22Rv1 (cell line): ENCODE results near the gene MICAL1.
"Not testable (repeated sequence)": the region's sequence is repeated elsewhere in the genome, so short reads cannot be mapped to it uniquely, and the experiment has no call there.

Experiments
- H3K27ac ChIP-seq: fragments of 450-650 bp; 2 replicates; pipeline ENCODE4 v1.5.1; 2017
- ZFX ChIP-seq: fragments of 450-650 bp; IDR thresholded peaks from 2 replicates; pipeline ENCODE4 v1.6.1; 2017; ENCODE audit warnings: antibody characterized with exemption, borderline replicate concordance
- TF ChIP-seq, protein P1 (sequence below): fragments of 450-650 bp; IDR thresholded peaks from 2 replicates; pipeline ENCODE4 v1.5.1; 2017; ENCODE audit warnings: mild to moderate bottlenecking

The MICAL1 gene

DNA sequence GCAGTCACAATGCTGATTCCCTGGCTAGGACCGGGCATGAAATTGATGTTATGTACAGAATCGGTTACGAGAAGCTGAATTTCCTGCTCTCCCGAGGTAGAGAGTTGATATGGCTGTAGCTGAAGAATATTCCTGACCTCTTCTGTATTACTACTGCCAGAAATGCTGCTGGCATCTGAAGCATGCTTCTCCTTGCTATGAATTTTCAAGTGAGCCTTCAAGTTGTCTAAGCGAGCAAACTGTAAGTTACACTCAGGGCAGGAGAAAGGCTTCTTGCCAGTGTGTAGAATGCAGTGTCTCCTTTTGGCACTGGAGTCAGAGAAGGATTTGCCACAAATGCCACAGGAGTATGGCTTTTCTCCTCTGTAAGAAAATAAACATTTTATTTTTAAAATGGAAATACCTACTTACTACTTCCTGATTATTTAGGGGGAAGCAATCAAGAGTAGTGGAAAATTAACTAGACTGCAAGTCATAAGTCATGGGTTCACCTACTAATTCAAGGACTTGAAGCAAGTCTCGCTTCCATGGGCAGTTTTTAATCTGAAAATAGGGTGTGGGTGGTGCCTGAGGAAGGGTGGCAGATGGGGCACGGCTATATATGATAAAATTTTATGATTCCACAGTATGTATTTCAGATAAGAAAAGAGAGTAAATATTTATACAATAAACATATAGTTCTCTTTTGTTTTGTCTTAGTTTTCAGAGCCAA is 10.8 kb upstream of the MICAL1 start:
- TF ChIP-seq ZFX: no peak
- TF ChIP-seq, protein P1, sequence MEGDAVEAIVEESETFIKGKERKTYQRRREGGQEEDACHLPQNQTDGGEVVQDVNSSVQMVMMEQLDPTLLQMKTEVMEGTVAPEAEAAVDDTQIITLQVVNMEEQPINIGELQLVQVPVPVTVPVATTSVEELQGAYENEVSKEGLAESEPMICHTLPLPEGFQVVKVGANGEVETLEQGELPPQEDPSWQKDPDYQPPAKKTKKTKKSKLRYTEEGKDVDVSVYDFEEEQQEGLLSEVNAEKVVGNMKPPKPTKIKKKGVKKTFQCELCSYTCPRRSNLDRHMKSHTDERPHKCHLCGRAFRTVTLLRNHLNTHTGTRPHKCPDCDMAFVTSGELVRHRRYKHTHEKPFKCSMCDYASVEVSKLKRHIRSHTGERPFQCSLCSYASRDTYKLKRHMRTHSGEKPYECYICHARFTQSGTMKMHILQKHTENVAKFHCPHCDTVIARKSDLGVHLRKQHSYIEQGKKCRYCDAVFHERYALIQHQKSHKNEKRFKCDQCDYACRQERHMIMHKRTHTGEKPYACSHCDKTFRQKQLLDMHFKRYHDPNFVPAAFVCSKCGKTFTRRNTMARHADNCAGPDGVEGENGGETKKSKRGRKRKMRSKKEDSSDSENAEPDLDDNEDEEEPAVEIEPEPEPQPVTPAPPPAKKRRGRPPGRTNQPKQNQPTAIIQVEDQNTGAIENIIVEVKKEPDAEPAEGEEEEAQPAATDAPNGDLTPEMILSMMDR: no peak
- H3K27ac ChIP-seq: no peak overlapping the region

DNA sequence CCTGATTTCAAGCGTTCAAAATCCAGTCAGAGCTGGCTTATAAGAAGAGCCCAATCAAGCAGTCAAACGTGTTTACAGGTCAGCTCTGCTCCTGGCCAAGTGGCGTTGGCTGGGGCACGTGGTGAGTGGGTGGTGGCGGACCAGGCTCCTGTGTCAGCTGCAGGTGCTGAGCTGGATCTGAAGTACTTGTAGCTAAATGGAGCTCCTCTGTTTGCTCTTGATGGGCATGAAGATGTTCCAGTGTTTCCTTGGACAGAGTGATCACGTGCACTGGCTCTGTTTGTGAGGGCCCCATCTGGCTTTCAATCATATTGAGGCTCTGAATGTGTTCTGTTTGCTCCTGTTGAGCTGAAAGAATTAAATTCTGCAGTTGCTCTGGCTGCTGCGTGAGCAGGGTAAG is 10.2 kb upstream of the MICAL1 start:
- TF ChIP-seq ZFX: no peak
- TF ChIP-seq, protein P1: no peak
- no peak overlapping the region for H3K27ac ChIP-seq

DNA sequence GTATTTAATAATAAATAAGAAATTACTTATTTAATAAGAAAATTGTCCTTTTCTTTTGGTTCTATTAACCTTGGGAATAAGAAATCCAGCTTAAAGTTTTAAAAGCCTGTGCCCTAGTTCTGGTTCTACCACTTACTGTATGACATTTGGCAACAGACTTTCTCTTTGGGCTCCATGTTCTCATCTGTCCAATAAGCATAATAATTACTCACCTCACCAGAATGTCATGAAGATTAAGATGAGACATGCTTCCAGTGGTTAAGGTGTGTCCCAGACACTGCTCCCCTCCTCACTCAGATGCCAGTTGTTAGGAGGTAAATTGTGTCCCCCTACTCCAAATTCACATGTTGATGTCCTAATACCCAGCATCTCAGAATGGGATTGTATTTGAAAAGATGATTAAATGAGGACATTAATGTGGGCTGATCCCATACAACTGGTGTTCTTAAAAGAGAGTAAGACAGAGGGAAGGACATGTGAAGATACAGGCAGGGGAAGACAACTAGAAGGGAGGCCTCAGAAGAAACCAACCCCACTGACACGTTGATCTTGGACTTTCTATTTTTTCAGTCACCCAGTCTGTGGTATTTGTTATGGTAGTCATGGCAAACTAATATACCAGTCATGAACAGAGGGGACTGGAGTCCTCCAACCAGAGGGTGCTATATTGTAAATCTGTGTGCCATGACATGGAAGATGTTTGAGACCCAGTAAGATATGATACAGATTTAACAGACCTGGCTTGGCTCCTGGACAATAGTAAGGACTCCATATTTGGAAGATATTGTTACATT is 6.4 kb upstream of the MICAL1 start:
- TF ChIP-seq, protein P1: no peak
- no peak for TF ChIP-seq ZFX

DNA sequence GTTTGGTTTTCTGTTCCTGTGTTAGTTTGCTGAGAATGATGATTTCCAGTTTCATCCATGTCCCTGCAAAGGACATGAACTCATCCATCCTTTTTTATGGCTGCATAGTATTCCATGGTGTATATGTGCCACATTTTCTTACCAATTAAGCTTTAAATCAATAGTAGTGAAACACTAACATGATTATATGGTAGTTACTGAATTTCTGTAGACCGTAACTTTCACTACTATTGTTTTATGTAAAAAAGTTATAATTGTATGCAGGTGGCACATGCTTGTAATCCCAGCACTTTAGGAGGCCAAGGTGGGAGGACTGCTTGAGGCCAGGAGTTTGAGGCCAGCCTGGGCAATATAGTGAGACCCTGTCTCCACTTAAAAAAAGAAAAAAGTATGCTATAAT is 5.6 kb upstream of the MICAL1 start:
- H3K27ac ChIP-seq: not testable (repeated sequence)

More for the DNA sequence above, 6.4 kb upstream of the MICAL1 start:
- no peak overlapping the region for H3K27ac ChIP-seq

DNA sequence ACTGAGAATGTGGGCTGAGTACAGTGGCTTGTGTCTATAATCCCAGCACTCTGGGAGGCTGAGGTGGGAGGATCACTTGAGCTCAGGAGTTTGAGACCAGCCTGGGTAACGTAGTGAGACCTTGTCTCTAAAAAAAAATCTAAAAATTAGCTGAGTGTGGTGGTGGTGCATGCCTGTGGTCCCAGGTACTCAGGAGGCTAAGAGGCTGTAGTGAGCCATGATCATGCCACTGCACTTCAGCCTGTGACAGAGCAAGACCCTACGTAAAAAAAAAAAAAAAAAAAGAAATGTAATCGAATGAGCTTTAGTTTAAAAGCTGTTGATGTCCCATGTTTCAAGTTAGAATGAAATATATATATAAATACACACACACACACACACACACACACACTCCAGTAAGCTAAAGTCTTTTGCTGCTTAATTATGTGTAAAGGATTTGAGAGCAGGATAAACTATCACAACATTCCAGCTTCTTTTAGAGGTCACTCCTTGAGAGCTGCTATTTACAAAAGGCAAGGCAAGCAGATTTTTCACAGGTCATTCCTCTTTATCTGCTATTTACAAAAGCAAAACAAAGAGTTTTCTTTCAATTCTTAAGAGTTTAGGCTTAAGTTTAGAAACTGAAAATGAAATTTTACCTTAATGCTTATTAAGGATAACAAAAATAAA is 4.7 kb upstream of the MICAL1 start:
- H3K27ac ChIP-seq: no peak overlapping the region

DNA sequence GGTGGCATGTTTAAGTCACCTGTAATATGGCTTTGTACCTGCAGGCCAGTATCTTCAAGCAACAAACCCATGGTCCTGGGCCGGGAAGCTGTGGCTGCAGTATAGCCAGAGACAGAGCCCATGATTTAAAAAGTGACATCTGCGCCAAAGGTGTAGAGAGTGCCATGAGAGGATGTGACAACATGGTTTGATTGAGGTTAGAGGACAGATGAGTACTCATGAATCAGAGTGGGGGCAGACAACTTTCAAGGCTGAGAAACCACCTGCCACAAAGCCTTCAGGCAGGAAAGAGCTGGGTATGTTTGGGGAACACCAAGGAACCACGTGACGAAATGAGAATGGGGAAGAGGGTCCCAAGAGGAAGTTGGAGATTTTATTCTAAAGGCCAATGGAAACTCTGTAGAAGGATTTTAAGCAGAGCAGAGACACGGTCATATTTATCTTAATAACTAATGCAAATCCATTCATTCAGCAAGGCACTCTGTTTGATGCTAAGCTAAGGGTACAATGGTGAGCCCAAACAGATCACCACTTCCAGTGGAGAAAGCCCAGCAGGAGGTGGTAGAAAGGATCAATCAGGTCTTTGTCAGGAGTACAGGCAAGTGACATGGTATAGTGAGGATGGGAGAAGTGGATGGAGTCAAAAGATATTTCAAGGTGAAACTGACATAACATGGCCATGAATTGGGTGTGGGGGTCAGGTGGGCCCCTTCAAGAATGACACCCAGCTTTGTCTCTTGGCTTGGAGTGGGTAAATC is 3.4 kb upstream of the MICAL1 start:
- TF ChIP-seq ZFX: no peak
- TF ChIP-seq, protein P1: no peak
- H3K27ac ChIP-seq: no peak overlapping the region

More for the DNA sequence above, 4.7 kb upstream of the MICAL1 start:
- no peak for TF ChIP-seq ZFX
- TF ChIP-seq, protein P1: no peak

DNA sequence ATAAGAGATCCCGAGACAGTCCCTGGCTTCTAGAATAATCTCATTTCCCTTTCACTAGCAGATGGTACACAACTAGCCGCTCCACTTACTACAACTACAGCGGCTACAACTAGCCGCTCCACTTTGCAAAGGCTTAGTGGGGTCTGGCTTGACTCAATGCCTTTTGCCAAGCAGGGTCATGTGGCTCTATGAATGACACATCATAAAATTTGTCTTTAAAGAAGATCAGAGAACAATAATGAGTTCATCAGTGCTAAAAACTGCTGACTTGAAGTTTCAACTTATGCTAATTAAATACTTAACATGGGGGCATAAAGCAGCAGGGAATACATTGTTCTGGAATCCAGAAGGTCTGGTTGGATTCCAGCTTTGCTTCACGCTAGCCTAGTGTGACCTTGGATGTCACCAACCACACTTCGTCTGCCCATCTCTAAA is 2.0 kb upstream of the MICAL1 start:
- peak overlapping the region; percentile 35 for H3K27ac ChIP-seq
- TF ChIP-seq, protein P1: no peak
- no peak for TF ChIP-seq ZFX
